GM18867 (cell line): ENCODE data around the gene MICU2.

Experiments used
- ATAC-seq: cut with Tn5 transposase; IDR thresholded peaks from one replicate; pipeline ENCODE4 v1.9.1; 2021; ENCODE audit warnings: mild to moderate bottlenecking, moderate library complexity; ENCODE audit not compliant: unreplicated experiment

MICU2 gene

GRCh38 chr13:21548577-21548976, 55.4 kb downstream of the MICU2 start:
- ATAC-seq: no peak

GRCh38 chr13:21546372-21546771, 57.6 kb downstream of the MICU2 start:
- no peak for ATAC-seq

GRCh38 chr13:21544515-21544914, 59.5 kb downstream of the MICU2 start:
- no peak for ATAC-seq

- no peak for ATAC-seq
Measured at GRCh38 chr13:21542563-21542962, 61.4 kb downstream of the MICU2 start.

DNA sequence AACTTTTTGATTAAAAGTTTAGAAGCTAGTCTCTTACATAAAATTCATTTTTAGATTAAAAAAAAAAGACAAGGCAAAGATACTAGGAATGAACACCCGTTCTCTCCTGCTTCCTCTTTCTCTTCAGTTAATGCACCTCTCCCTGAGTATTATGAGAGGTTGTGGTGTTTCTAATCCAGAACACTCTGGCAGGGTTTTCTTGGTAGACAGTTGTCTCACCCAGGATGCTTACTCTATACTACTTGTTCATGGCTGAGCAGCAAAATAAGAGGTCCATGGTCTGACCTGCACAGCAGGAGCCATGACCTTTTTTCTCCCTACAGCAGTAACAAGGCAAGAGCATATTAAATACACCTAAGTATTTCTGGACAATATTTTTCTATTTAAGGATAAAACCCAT, 62.0 kb downstream of the MICU2 start:
- ATAC-seq: no peak

DNA sequence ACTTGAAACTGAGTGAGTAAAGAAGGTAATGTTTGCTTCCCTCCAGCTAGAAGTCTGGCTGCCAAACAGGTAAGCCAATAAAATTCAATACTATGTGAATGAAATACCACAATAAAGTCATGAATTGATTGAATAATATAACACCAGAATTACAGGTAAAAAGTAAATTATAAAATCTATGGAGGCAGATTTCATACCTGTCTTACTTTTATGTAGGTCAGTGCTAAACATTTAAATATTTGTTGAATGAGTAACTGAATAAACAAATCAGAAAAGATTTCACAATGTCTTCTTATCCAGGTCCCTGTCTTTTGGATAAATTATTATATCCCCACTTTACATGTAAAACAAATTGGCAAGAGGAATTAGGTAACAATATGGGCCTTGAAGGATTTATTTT, 62.7 kb downstream of the MICU2 start:
- ATAC-seq: no peak

GRCh38 chr13:21539687-21540086, 64.3 kb downstream of the MICU2 start:
- ATAC-seq: no peak

DNA sequence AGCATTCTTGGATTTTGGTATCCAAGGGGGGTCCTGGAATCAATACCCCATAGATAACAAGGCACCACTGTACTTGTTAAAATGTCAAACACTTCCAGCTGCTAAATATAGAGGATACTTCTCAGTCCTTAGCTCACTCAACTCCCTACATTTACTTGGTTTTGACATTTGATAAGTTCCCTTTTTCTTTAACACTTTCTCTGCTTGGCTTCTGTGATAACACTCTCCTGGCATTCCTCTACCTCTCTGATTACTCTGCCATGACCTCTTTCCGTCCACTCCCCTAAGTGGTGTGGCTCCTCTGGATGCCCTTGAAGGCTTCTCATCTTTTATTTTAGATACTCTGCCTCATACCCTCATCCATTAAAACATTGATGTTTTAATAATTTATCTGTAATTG, 65.2 kb downstream of the MICU2 start:
- ATAC-seq: no peak

- no peak for ATAC-seq
Measured at GRCh38 chr13:21538280-21538679, 65.7 kb downstream of the MICU2 start.

DNA sequence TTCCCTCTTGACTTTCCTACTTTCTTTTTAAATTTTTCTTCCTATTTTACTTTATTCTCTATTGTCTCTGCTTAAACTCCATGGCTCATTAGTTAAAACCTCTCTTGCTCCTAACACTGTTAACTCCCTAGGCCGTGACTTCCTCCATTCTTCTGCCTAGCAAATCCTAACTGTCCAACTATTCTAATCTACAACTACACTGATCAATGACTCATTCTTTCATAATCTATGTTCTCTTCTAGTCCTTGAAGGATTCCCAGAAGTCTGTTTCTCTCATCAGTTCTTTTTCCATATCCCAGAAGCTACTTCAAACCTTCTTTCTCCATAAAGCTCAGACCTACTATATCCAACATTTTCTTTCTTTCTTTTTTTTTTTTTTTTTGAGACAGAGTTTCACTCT, 66.9 kb downstream of the MICU2 start:
- no peak for ATAC-seq

DNA sequence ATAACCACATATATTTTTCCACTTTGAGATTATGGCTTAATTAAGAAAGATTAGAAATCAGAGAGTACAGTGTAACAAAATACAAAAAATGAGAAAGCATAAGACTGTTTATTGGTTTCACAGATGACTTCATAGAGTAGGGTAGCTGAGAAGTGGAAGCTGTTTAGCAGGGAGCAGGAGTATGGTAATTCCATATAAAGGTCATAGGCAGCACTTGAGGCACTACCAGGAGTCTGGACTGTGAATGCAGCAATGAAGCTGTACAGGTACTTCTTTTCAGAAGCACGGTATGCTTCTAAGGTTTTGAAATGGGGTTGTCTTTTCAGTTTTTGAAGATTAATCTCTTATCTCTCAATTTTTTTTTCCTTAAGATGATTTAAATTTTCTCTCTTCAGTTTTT, 69.2 kb downstream of the MICU2 start:
- ATAC-seq: no peak

- ATAC-seq: no peak
Measured at GRCh38 chr13:21531455-21531854, 72.5 kb downstream of the MICU2 start.

- ATAC-seq: no peak
Measured at GRCh38 chr13:21530656-21531055, 73.3 kb downstream of the MICU2 start.

DNA sequence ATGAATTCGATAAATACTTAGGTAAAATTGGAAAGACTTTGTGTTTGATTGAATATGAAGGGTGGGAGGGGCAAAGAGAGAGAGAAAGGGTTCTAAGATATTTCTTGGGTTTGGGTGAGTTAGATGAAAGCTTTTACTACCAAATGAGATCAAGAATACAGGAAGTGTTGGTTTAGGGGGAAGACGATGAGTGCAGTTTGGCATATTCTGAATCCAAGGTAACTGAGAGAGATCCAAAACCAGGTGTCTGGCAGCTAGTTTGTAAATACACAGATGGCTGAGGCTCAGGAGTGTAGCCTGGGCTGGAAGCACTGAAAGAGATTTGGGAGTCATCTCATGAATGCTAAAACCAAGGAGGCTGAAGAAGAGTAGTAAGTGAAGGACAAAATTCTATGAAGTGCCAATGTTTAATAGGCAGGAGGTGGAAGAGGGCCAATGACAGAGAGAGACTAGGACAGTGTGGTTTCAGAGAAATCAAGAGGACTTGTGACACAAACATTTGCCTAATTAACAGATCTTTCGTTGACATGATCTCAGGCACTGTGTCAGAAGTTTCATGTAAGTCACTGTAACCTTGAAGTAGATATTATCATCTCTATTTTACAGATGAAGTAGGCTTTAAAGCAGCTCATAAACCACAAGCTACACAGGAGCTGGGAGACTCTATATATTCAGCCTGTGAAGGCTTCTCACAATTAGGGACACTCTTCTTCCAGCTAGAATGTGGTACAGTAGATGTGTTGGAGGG, 74.7 kb downstream of the MICU2 start:
- ATAC-seq: no peak

DNA sequence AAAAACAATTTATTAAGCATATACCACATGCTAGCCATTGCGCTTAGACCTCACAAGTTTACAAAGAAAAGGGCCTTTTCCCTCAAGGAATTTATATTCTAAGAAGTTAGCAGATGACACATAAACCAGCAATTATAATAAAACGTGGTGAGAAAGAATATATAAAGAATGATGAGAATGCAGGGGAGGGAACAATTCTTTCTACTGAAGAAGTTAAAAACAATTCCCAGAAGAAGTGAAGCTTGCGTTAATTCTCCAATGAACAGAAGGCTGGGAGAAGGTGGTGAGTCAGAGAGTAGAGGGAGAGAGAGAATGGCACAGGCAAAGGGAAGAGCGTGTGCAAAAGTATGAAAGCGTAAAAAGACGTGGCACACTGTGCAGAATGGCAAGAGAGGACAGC, 75.4 kb downstream of the MICU2 start:
- no peak for ATAC-seq

- ATAC-seq: no peak
Measured at GRCh38 chr13:21526707-21527540, 77.0 kb downstream of the MICU2 start.

DNA sequence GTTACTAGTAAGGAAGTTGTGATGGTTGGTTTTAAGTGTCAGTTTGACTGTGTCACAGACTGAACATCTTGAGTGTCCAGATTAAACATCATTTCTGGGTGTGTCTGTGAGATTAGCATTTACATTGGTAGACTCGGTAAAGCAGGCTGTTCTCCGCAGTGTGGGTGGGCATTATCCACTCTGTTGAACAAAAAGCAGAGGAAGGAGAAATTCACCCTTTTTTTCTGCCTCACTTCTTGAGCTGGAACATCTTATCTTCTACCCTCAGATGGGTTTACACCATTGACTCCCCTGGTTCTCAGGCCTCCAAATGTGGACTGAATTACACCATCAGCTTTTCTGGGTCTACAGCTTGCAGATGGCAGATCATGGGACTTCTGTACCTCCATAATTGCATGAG, 81.1 kb downstream of the MICU2 start:
- no peak for ATAC-seq

DNA sequence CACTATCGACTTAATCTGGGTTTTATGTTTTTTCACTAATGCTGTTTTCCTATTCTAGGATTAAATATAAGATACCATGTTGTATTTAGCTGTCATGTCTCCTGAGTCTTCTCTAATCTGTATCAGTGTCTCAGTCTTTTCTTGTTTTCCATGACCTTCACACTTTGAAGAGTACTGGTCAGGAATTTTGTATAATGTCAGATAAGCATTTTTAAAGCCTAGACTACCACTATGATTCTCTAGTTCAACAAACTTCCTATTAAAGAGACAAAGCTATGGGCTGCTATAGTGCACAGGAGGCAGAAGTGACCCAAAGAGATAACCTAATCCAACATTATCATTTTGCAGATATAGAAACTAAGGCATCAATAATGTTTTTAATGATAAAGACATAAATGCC, 81.8 kb downstream of the MICU2 start:
- no peak for ATAC-seq

GRCh38 chr13:21518617-21519144, 85.3 kb downstream of the MICU2 start:
- ATAC-seq: no peak

DNA sequence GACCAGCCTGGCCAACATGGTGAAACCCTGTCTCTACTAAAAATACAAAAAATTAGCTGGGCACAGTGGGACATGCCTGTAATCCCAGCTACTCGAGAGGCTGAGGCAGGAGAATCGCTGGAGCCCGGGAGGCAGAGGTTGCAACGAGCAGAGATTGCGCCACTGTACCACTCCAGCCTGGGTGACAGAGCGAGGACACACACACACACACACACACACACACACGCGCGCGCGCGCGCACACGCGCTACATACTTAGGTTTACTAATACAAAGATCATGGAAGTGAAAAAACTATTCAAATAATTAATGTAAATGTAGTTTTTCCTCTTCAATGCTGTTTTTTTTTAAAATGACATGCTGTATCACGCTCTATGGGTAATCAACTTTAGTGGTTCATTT, 86.4 kb downstream of the MICU2 start:
- no peak for ATAC-seq

DNA sequence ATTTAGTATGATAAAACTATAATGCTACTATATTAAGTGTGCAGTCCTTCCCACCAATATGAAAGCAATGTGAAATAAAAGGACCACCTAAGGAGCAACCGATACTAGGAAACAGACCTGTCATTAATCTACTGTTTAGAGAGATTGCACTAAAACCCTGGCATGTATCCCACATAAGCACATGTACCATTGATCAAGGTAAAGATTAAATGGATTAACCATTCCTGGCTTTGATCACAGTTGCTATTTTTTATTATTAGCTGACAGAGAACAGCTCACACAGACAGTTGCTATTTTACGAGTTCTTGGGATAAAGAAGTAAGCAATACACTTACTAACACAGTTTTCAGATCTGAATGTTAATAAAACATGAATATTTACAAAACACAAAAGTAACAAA, 87.2 kb downstream of the MICU2 start:
- ATAC-seq: no peak

GRCh38 chr13:21511849-21512248, 92.1 kb downstream of the MICU2 start:
- no peak for ATAC-seq
